HEK293T (cell line): ENCODE results near the gene KLHL41.
"Not testable (repeated sequence)": the region's sequence is repeated elsewhere in the genome, so short reads cannot be mapped to it uniquely, and the experiment has no call there.

Experiments used
- CTCF ChIA-PET: fragments of 350-600 bp; formaldehyde crosslinking; extraction: SDS; loops from one replicate; lab custom pipeline; 2021; ENCODE audit warnings: antibody characterized with exemption, inconsistent platforms; lab: Yijun Ruan, JAX
- POLR2A ChIA-PET: fragments of 350-600 bp; formaldehyde crosslinking; extraction: SDS; loops from one replicate; lab custom pipeline; 2020; ENCODE audit warnings: antibody characterized with exemption, inconsistent platforms; lab: Yijun Ruan, JAX
- DNase-seq: peaks from one replicate; pipeline ENCODE4 v3.0.0; 2012; ENCODE audit warnings: mixed read lengths; ENCODE audit errors: extremely low spot score
- ARNT ChIP-seq: fragments of 450-650 bp; IDR thresholded peaks from 2 replicates; pipeline ENCODE4 v1.6.1; 2017; ENCODE audit warnings: mild to moderate bottlenecking
- BHLHE40 ChIP-seq: fragments of 450-650 bp; IDR thresholded peaks from 2 replicates; pipeline ENCODE4 v1.6.1; 2016; ENCODE audit warnings: mild to moderate bottlenecking, moderate library complexity, borderline replicate concordance
- CTBP1 ChIP-seq: fragments of 450-650 bp; IDR thresholded peaks from 2 replicates; pipeline ENCODE4 v1.6.1; 2016; ENCODE audit warnings: borderline replicate concordance
- ELF4 ChIP-seq: fragments of 450-650 bp; IDR thresholded peaks from 2 replicates; pipeline ENCODE4 v1.6.1; 2017; ENCODE audit warnings: antibody characterized with exemption
- FOXA1 ChIP-seq: fragments of 450-650 bp; IDR thresholded peaks from 2 replicates; pipeline ENCODE4 v1.6.1; 2016; ENCODE audit warnings: mild to moderate bottlenecking
- FOXK2 ChIP-seq: fragments of 450-650 bp; IDR thresholded peaks from 2 replicates; pipeline ENCODE4 v1.6.1; 2016; ENCODE audit warnings: mild to moderate bottlenecking
- FOXM1 ChIP-seq: fragments of 450-650 bp; IDR thresholded peaks from 2 replicates; pipeline ENCODE4 v1.6.1; 2017; ENCODE audit warnings: mild to moderate bottlenecking, borderline replicate concordance
- HDGF ChIP-seq: fragments of 450-650 bp; IDR thresholded peaks from 2 replicates; pipeline ENCODE4 v1.6.1; 2017; ENCODE audit warnings: antibody characterized with exemption, borderline replicate concordance
- L3MBTL2 ChIP-seq: fragments of 450-650 bp; conservative IDR thresholded peaks from 2 replicates; pipeline ENCODE4 v1.6.1; 2016; ENCODE audit warnings: mild to moderate bottlenecking
- LEF1 ChIP-seq: fragments of 450-650 bp; IDR thresholded peaks from 2 replicates; pipeline ENCODE4 v1.6.1; 2017; ENCODE audit warnings: mild to moderate bottlenecking, borderline replicate concordance
- NFRKB ChIP-seq: fragments of 450-650 bp; IDR thresholded peaks from 2 replicates; pipeline ENCODE4 v1.6.1; 2016; ENCODE audit warnings: mild to moderate bottlenecking, moderate library complexity
- SP1 ChIP-seq: fragments of 450-650 bp; IDR thresholded peaks from 2 replicates; pipeline ENCODE4 v1.6.1; 2017
- SUZ12 ChIP-seq: fragments of 450-650 bp; IDR thresholded peaks from 2 replicates; pipeline ENCODE4 v1.6.1; 2016; ENCODE audit warnings: mild to moderate bottlenecking
- TARDBP ChIP-seq: fragments of 450-650 bp; IDR thresholded peaks from 2 replicates; pipeline ENCODE4 v1.6.1; 2016
- ZNF384 ChIP-seq: fragments of 450-650 bp; IDR thresholded peaks from 2 replicates; pipeline ENCODE4 v1.6.1; 2016
- TF ChIP-seq, protein P1 (sequence below): fragments of 450-650 bp; IDR thresholded peaks from 2 replicates; pipeline ENCODE4 v1.6.1; 2016

KLHL41 gene

DNA sequence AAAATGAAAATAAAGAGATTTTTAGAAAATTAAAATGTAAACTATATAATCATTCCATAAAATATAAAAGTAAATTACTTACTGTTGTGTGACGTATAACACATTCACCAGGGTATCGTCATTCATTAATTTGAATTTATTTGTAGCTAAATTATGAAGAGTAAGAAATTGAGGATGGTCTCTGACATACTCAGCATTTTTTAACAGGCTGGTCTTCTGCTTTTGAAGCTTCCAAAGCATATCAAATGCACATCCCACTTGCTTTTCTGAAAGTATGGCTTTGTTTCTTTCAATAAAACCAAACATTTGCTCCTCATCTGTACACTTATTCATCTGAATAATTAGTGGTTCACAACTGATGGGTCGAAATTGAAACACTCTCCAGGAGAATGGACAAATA lies 62.1 kb downstream of the KLHL41 start:
- TF ChIP-seq ARNT = no peak
- TF ChIP-seq HDGF = no peak
- no peak for TF ChIP-seq ELF4
- no peak for TF ChIP-seq BHLHE40
- TF ChIP-seq TARDBP = no peak
- no peak for TF ChIP-seq SP1
- TF ChIP-seq, protein P1, sequence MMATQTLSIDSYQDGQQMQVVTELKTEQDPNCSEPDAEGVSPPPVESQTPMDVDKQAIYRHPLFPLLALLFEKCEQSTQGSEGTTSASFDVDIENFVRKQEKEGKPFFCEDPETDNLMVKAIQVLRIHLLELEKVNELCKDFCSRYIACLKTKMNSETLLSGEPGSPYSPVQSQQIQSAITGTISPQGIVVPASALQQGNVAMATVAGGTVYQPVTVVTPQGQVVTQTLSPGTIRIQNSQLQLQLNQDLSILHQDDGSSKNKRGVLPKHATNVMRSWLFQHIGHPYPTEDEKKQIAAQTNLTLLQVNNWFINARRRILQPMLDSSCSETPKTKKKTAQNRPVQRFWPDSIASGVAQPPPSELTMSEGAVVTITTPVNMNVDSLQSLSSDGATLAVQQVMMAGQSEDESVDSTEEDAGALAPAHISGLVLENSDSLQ = no peak
- no peak for TF ChIP-seq SUZ12
- TF ChIP-seq FOXK2 = no peak
- no peak for TF ChIP-seq FOXA1
- no peak for TF ChIP-seq ZNF384
- no peak for TF ChIP-seq L3MBTL2
- no peak for TF ChIP-seq FOXM1
- no peak for TF ChIP-seq CTBP1
- no peak for TF ChIP-seq LEF1
- TF ChIP-seq NFRKB = no peak
- DNase-seq = no peak
- POLR2A ChIA-PET = interaction anchor here (0.5 to 0.8 kb wide), 2 partner anchors 13 to 256 kb away, joined by 3 to 6 read pairs; partner anchors contain the start of genes PPIG and UBR3
- CTCF ChIA-PET = no interaction called here

DNA sequence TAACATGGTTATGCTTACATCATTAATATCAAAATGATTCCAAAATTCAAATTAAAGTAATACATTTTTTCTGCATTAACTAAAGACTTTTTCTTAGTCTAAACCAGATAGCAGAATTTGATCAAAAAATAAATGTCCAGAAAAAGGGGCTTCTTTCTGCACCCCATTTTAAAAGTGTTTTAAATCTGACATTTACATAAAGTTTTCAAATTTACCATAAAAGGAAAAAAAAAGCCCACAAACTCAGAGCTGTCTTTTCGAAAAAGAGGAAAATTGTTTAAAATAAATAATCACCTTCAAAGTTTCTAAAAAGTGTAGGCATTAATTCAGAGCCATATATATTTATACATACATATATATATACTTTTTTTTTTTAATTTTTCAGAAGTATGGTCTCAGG lies 62.7 kb downstream of the KLHL41 start:
- ChIA-PET CTCF (no interaction called here), POLR2A (interaction anchor here (0.5 to 2.0 kb wide), 4 partner anchors 13 to 255 kb away, joined by 3 to 19 read pairs (median 4); partner anchors contain the start of genes CFAP210, PHOSPHO2, PPIG and UBR3)
- TF ChIP-seq TARDBP = no peak
- TF ChIP-seq CTBP1 = no peak
- no peak for TF ChIP-seq L3MBTL2
- no peak for TF ChIP-seq ARNT
- no peak for TF ChIP-seq HDGF
- TF ChIP-seq, protein P1 = no peak
- TF ChIP-seq BHLHE40 = no peak
- TF ChIP-seq FOXK2 = no peak
- no peak for TF ChIP-seq LEF1
- TF ChIP-seq FOXA1 = no peak
- DNase-seq = no peak

DNA sequence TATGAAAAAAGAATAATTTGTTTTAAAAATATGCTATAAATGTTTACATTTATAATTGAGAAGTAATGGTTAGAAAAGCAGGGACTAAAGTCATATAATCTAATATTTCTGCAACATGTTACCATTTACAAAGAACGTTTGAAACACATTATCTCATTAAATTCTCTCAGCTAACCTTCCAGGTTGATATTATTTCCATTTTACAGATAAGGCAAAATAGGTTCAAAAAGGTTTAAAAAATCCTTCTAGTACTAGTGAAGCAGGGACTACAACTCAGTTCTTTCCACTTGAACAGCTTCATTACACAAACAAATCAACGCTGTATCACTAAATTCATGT lies 63.3 kb downstream of the KLHL41 start:
- TF ChIP-seq TARDBP = no peak
- TF ChIP-seq ELF4 = no peak
- no peak for TF ChIP-seq BHLHE40
- TF ChIP-seq LEF1 = no peak
- no peak for TF ChIP-seq ZNF384
- no peak for TF ChIP-seq NFRKB
- TF ChIP-seq FOXK2 = no peak
- TF ChIP-seq, protein P1 = no peak
- no peak for TF ChIP-seq HDGF
- no peak for TF ChIP-seq SP1
- ChIA-PET CTCF (no interaction called here), POLR2A (interaction anchor here (1.0 to 2.0 kb wide), 2 partner anchors 12 to 121 kb away, joined by 3 to 19 read pairs; partner anchors contain the start of genes CFAP210, PHOSPHO2 and PPIG)
- DNase-seq = no peak

DNA sequence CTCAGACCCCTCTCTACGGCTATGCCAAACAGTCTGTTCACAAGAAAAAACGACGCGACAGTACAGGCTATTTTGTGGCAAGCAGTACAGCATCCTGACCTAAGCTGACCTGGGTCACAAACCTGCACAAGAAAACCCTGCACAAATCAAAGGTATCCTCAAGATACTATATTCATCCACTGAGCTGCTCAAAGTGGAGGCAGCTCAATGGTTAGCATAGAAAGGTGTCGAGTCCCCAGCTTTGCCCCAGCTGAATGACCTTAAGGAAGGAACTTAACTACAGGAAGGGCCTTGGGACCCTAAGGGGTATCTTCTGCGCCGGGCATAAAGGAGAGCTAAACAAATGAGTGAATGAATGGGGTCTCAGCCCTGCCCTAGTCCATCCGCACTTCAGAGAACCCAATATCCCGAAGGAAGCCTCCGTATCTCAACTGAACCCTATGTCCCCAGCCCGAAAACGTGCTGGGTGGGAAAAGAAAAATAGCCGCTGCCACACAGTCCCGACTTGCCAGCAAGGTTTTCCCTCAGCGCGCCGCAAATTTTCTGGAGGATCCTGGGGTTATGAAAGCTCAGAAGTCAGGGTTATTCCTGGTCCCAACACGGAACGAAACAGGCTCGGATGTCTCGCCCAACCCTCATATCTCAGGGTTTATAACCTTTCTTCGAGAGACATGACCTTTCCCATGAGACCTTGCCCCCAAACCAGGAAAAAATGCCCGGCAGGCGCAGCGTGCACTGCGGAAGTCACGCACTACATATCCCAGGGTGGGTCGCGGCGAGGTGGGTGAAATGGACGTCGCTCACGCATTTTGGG lies 63.9 kb downstream of the KLHL41 start, which contains the start of gene FASTKD1:
TSS of gene FASTKD1 (minus strand) at position 706 of the 814 bp plus-strand sequence. CDS start 1,836 bp downstream, outside the sequence.
- peak; percentile 75; the same call in 1 of the 2 replicates for TF ChIP-seq SUZ12
- no peak for TF ChIP-seq CTBP1
- no peak for TF ChIP-seq SP1
- peak; percentile 78 for TF ChIP-seq L3MBTL2
- TF ChIP-seq ARNT = no peak
- peak; percentile 80 for TF ChIP-seq ELF4
- TF ChIP-seq, protein P1 = peak; percentile 88
- TF ChIP-seq FOXK2 = no peak
- ChIA-PET POLR2A (interaction anchor here (0.6 to 2.0 kb wide), 4 partner anchors 11 to 121 kb away, joined by 3 to 19 read pairs (median 4); partner anchors contain the start of genes BBS5, CFAP210, PHOSPHO2 and PPIG), CTCF (interaction anchor here (0.6 kb wide), 1 partner anchor 191 kb away, joined by 3 read pairs; no protein-coding TSS in a partner anchor)
- DNase-seq = peak; percentile 84

DNA sequence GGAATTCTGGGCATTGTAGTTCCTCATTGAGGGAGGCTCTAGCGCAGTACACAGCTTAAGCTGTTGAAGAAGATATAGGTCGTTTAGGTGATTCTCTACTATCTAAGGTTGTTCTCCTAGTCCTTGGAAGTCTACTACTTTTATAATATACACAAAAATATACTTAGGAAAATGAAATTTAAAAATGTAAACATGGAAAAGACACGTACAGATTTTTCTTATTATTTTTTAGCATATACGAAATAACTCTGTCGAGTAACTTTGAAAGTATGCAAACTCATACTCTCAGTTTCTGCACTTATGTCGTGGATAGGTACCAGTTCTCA lies 64.4 kb downstream of the KLHL41 start:
- CTCF ChIA-PET = interaction anchor here (0.6 kb wide), 1 partner anchor 190 kb away, joined by 3 read pairs; no protein-coding TSS in a partner anchor
- DNase-seq = no peak
- POLR2A ChIA-PET = interaction anchor here (1.1 to 2.0 kb wide), 2 partner anchors 11 to 94 kb away, joined by 3 to 19 read pairs; partner anchors contain the start of genes BBS5 and PPIG
- TF ChIP-seq BHLHE40 (no peak), FOXK2 (no peak), L3MBTL2 (no peak), SP1 (no peak), NFRKB (no peak), CTBP1 (no peak), SUZ12 (no peak; the same call in 1 of the 2 replicates), FOXM1 (no peak), TARDBP (no peak), ZNF384 (no peak), ARNT (no peak), LEF1 (no peak), ELF4 (no peak), FOXA1 (no peak)
- TF ChIP-seq, protein P1 = no peak

DNA sequence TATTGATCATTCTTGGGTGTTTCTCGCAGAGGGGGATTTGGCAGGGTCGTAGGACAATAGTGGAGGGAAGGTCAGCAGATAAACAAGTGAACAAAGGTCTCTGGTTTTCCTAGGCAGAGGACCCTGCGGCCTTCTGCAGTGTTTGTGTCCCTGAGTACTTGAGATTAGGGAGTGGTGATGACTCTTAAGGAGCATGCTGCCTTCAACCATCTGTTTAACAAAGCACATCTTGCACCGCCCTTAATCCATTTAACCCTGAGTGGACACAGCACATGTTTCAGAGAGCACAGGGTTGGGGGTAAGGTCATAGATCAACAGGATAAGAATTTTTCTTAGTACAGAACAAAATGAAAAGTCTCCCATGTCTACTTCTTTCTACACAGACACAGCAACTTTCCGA lies 65.0 kb downstream of the KLHL41 start:
- POLR2A ChIA-PET = interaction anchor here (1.1 kb wide), 1 partner anchor 95 kb away, joined by 3 read pairs; the partner anchor contains the start of gene BBS5

DNA sequence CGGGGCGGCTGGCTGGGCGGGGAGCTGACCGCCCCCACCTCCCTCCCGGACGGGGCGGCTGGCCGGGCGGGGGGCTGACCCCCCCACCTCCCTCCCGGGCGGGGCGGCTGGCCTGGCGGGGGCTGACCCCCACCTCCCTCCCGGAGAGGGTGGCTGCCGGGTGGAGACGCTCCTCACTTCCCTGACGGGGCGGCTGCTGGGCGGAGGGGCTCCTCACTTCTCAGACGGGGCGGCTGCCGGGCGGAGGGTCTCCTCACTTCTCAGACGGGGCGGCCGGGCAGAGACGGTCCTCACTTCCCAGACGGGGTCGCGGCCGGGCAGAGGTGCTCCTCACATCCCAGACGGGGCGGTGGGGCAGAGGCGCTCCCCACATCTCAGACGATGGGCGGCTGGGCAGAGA lies 65.8 kb downstream of the KLHL41 start:
- DNase-seq, POLR2A ChIA-PET, CTCF ChIA-PET: not testable (repeated sequence)

More for the DNA sequence above, 65.0 kb downstream of the KLHL41 start:
- CTCF ChIA-PET, DNase-seq: not testable (repeated sequence)
